ENCODE data around the gene CST3. TPM values are rescaled to one million over a fixed set of nuclear protein-coding genes. Genes with fewer than 3 reads are reported as not detected.

CST3 gene
- total RNA-seq, 2 experiments from 2014 or later, result 0.72 to 1.2 TPM

DNA sequence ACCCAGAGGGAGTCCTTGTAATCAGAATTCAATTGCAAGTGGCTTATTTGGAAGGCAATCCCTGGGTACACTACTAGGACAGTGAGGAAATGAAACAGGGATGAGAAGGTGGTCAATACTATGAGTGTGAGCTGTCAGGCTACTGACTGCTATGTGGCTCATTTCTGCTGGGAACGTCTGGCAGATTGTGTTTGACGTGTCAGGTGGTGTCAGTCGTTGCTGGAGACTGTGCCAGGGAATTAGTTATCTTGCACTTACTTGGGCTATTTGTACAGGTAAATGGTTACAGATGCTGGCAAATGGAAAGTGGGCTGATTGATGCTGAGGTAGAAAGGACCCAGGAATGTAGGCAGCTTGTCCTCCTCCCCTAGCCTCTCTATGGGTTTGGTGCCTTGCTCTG lies 33.7 kb upstream of the CST3 start:
- no peaks in the 10 kb centered on the region for H3K4me1 Mint-ChIP-seq (ENCODE audit: low read depth)
- no peak for ATAC-seq
- CTCF ChIA-PET, result no interaction called here
- DNase-seq, result no peak
- TF ChIP-seq, protein P1, sequence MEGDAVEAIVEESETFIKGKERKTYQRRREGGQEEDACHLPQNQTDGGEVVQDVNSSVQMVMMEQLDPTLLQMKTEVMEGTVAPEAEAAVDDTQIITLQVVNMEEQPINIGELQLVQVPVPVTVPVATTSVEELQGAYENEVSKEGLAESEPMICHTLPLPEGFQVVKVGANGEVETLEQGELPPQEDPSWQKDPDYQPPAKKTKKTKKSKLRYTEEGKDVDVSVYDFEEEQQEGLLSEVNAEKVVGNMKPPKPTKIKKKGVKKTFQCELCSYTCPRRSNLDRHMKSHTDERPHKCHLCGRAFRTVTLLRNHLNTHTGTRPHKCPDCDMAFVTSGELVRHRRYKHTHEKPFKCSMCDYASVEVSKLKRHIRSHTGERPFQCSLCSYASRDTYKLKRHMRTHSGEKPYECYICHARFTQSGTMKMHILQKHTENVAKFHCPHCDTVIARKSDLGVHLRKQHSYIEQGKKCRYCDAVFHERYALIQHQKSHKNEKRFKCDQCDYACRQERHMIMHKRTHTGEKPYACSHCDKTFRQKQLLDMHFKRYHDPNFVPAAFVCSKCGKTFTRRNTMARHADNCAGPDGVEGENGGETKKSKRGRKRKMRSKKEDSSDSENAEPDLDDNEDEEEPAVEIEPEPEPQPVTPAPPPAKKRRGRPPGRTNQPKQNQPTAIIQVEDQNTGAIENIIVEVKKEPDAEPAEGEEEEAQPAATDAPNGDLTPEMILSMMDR (IDR thresholded peaks at IDR 0.05), result no peak
- no peaks in the 10 kb centered on the region for H3K36me3 Mint-ChIP-seq (ENCODE audit: low read depth)
- intact Hi-C loops (cut with micrococcal nuclease), result no loop called here
- H3K27ac Mint-ChIP-seq, result no peak overlapping the region
- POLR2A ChIA-PET, result no interaction called here
- H3K9me3 Mint-ChIP-seq, result no peaks in the 10 kb centered on the region
- no peaks in the 10 kb centered on the region for H3K27me3 Mint-ChIP-seq
- H3K4me3 Mint-ChIP-seq, result no peak overlapping the region

DNA sequence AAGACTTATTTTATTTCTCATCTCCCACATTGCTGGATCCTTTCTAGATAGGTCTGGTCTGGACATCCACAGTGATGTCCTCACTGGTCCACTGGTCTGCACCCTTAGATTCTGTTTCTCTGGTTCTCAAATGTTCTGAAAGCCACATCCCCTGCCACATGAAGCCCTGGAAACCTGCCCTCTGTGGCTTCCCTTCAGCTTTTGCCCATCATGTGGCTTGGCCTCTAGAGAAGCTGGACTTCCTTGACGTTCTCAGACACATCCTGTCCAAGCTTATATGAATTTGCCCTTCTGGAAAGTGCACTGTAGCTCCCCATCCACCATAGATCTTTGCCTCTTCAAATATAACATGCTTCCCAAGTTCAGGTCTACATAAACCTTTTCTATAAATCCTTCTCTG lies 32.6 kb upstream of the CST3 start:
- TF ChIP-seq, protein P1 (IDR thresholded peaks at IDR 0.05), result no peak
- no peaks in the 10 kb centered on the region for H3K27me3 Mint-ChIP-seq
- H3K4me1 Mint-ChIP-seq (ENCODE audit: low read depth), result no peaks in the 10 kb centered on the region
- H3K36me3 Mint-ChIP-seq (ENCODE audit: low read depth), result no peaks in the 10 kb centered on the region
- H3K9me3 Mint-ChIP-seq, result no peaks in the 10 kb centered on the region
- ChIA-PET CTCF (no interaction called here), POLR2A (no interaction called here)
- intact Hi-C loops (cut with micrococcal nuclease), result no loop called here
- ATAC-seq (no peak), DNase-seq (no peak)
- H3K4me3 Mint-ChIP-seq, result no peak overlapping the region
- H3K27ac Mint-ChIP-seq, result no peak overlapping the region

DNA sequence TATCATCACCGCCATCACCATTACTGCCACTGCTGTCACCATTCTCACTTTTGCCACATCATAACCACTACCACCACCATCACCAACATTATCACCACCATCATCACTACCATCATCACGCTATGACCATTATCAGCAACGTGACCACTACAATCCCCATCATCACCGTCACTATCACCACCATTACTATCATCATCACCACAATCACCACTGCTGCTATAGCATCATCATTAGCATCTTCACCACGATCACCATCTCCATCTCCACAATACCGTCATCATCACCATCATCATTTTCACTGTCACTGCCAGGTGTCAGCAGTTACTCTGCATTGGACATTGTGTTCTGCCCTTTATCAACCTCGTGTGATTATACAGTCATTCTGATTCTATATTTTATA lies 32.1 kb upstream of the CST3 start:
- POLR2A ChIA-PET, result no interaction called here
- TF ChIP-seq, protein P1 (IDR thresholded peaks at IDR 0.05), result no peak
- CTCF ChIA-PET, result no interaction called here
- no peak overlapping the region for H3K27ac Mint-ChIP-seq
- ATAC-seq (no peak), DNase-seq (no peak)
- H3K4me3 Mint-ChIP-seq, result no peak overlapping the region
- intact Hi-C loops (cut with micrococcal nuclease), result no loop called here
- no peaks in the 10 kb centered on the region for H3K36me3 Mint-ChIP-seq (ENCODE audit: low read depth)
- no peaks in the 10 kb centered on the region for H3K9me3 Mint-ChIP-seq
- no peaks in the 10 kb centered on the region for H3K27me3 Mint-ChIP-seq
- no peaks in the 10 kb centered on the region for H3K4me1 Mint-ChIP-seq (ENCODE audit: low read depth)

DNA sequence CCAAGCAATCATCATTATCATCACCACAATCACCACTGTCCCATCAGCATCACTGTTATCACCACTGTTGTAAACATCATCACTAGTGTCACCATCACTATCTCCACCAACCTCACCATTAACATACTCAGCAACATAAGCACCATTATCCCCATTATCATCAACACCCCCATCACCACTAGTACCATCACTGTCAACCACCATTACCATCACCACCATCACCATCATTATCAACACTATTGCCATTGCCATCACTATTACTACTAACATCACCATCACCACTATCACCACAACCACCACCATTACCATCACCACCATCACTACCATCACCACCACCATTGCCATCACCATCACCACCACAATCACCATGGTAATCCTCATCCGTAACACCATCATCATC lies 31.6 kb upstream of the CST3 start:
- intact Hi-C loops (cut with micrococcal nuclease), result no loop called here
- ATAC-seq (no peak), DNase-seq (no peak)
- TF ChIP-seq, protein P1 (IDR thresholded peaks at IDR 0.05), result no peak
- H3K4me1 Mint-ChIP-seq (ENCODE audit: low read depth), result no peaks in the 10 kb centered on the region
- ChIA-PET POLR2A (interaction anchor here (0.9 kb wide), 1 partner anchor 270 kb away, joined by 3 read pairs; no protein-coding TSS in a partner anchor), CTCF (interaction anchor here (0.8 kb wide), 1 partner anchor 11 kb away, joined by 3 read pairs; no protein-coding TSS in a partner anchor)
- H3K27ac Mint-ChIP-seq, result no peak overlapping the region
- H3K36me3 Mint-ChIP-seq (ENCODE audit: low read depth), result no peaks in the 10 kb centered on the region
- H3K27me3 Mint-ChIP-seq, result no peaks in the 10 kb centered on the region
- H3K4me3 Mint-ChIP-seq, result no peak overlapping the region
- no peaks in the 10 kb centered on the region for H3K9me3 Mint-ChIP-seq

DNA sequence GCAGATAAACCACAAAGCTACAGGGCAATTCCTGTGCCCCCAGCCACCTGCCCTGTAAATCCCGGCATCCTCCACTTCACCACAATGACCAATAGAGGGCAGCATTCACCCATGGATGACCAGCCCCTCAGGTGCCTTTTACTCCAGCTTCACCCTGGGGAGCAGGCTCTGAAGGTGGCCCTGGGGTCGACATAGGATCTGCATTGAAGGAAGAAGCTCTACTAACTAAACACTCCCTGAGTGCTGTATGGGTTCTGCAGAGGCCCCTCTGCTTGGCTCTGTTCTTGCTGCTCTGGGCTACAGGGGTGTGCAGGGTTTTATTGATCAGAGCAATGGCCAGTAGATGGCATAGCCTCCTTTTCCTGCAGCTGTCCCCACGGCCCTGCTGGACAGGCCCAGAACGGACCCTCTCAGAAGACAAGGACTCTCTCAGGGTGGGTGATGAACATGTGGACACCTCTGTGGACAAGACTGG lies 30.8 kb upstream of the CST3 start:
- H3K4me1 Mint-ChIP-seq (ENCODE audit: low read depth), result no peaks in the 10 kb centered on the region
- H3K36me3 Mint-ChIP-seq (ENCODE audit: low read depth), result no peaks in the 10 kb centered on the region
- intact Hi-C loops (cut with micrococcal nuclease), result no loop called here
- H3K9me3 Mint-ChIP-seq, result no peaks in the 10 kb centered on the region
- ChIA-PET CTCF (interaction anchor here (0.8 to 1.3 kb wide), 7 partner anchors 12 to 330 kb away, joined by 3 to 4 read pairs (median 3); no protein-coding TSS in a partner anchor), POLR2A (interaction anchor here (0.9 kb wide), 1 partner anchor 271 kb away, joined by 3 read pairs; no protein-coding TSS in a partner anchor)
- H3K27me3 Mint-ChIP-seq, result no peaks in the 10 kb centered on the region
- no peak overlapping the region for H3K27ac Mint-ChIP-seq
- DNase-seq (peak; percentile 61), ATAC-seq (peak; percentile 70)
- TF ChIP-seq, protein P1 (IDR thresholded peaks at IDR 0.05), result peak; percentile 77
- H3K4me3 Mint-ChIP-seq, result no peak overlapping the region
